ENCODE measurements around the gene PCDHA3.
A peak's percentile ranks its signal among the peaks of the same experiment; 100 is the strongest.
"Not testable (repeated sequence)": the region's sequence is repeated elsewhere in the genome, so short reads cannot be mapped to it uniquely, and the experiment has no call there.

PCDHA3 gene

DNA sequence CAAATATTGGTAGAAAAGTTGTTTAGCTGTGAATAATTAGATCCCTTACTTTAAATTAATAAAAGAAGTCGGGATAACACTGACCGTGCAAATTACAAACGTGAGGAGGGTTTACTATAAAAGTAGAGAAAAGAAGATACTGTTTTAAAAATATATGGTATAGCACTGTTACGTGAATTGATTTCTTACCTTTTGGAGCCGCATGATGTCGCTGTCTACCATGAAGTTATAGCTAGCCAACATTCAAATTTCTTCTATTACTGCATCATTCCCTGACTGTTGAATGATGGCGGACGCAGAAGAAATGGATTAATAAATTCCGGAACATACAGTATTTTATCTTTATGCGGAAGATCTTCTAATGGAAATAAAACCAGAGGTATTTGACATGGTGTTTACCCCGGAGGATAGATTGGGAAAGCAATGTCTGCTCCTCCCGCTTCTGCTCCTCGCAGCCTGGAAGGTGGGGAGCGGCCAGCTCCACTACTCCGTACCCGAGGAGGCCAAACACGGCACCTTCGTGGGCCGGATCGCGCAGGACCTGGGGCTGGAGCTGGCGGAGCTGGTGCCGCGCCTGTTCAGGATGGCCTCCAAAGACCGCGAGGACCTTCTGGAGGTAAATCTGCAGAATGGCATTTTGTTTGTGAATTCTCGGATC is 27.0 kb downstream of the PCDHA3 start, which contains the start of gene PCDHA6:
PCDHA6 (plus strand) TSS at position 257 of the 658 bp plus-strand sequence; CDS start at position 389, 132 bp downstream.
- DNase-seq (ENCODE audit: low read depth), result no peak

GRCh38 chr5:140828362-140828737 is 27.5 kb downstream of the PCDHA3 start:
- no peak overlapping the region for H3K4me3 ChIP-seq (ENCODE audit: low read length)
- no peak for TF ChIP-seq CTCF (conservative IDR thresholded peaks at IDR 0.05; ENCODE audit: low read length)
- no peak for DNase-seq (ENCODE audit: low read depth)

More for the DNA sequence above, 27.0 kb downstream of the PCDHA3 start, which contains the start of gene PCDHA6:
- H3K4me3 ChIP-seq (ENCODE audit: low read length), result no peak within 1 kb of the TSS; the same call in 1 of the 2 replicates
- 0 out of 2 replicates have a peak, but pooled peaks have one; percentile 15 for TF ChIP-seq CTCF (conservative IDR thresholded peaks at IDR 0.05; ENCODE audit: low read length)

- not testable (repeated sequence) for H3K4me3 ChIP-seq (ENCODE audit: low read length); DNase-seq (ENCODE audit: low read depth)
Observed at GRCh38 chr5:140829511-140830501, 28.9 kb downstream of the PCDHA3 start.

- DNase-seq (ENCODE audit: low read depth), result peak; percentile 35
- peak; percentile 18; the same call in 1 of the 2 replicates for TF ChIP-seq CTCF (conservative IDR thresholded peaks at IDR 0.05; ENCODE audit: low read length)
- peak within 1 kb of the TSS; percentile 32 for H3K4me3 ChIP-seq (ENCODE audit: low read length)
Observed at GRCh38 chr5:140833993-140834392, 33.1 kb downstream of the PCDHA3 start, which contains the start of gene PCDHA7. Gene PCDHA7, plus strand, starts transcription at chr5:140834269. Its CDS starts 115 bp downstream, at chr5:140834384.

GRCh38 chr5:140834439-140835008 is 33.7 kb downstream of the PCDHA3 start:
- not testable (repeated sequence) for DNase-seq (ENCODE audit: low read depth)
- H3K4me3 ChIP-seq (ENCODE audit: low read length), result peak overlapping the region; percentile 32

- no peak for TF ChIP-seq CTCF (conservative IDR thresholded peaks at IDR 0.05; ENCODE audit: low read length)
- DNase-seq (ENCODE audit: low read depth), result no peak
- no peak overlapping the region for H3K4me3 ChIP-seq (ENCODE audit: low read length)
Observed at GRCh38 chr5:140835622-140836510, 35.0 kb downstream of the PCDHA3 start.
